Measurements from ENCODE around the gene TBC1D22A. TPM values are rescaled to one million over a fixed set of nuclear protein-coding genes. Genes with fewer than 3 reads are reported as not detected.

Gene TBC1D22A
- total RNA-seq, 4 donors from 2014 or later = 10.8 to 32.2 (median 22.3) TPM

DNA sequence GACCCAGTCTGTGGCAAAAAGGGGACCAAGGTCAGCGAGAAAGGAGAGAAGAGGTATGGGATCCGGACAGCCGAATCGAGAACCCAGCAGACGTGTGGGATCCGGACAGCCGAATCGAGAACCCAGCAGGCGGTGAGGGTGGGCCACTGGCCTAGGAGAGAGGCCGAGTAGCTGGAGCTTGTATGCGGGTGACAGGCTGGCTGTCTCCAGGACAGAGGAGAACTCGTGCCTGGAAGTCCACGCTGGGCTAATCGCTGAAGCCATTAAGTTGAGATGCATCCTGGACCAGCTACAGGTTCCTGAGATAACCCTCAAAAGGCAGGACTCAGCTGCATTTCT is 30.4 kb upstream of the TBC1D22A start:
- TF ChIP-seq, protein P1, sequence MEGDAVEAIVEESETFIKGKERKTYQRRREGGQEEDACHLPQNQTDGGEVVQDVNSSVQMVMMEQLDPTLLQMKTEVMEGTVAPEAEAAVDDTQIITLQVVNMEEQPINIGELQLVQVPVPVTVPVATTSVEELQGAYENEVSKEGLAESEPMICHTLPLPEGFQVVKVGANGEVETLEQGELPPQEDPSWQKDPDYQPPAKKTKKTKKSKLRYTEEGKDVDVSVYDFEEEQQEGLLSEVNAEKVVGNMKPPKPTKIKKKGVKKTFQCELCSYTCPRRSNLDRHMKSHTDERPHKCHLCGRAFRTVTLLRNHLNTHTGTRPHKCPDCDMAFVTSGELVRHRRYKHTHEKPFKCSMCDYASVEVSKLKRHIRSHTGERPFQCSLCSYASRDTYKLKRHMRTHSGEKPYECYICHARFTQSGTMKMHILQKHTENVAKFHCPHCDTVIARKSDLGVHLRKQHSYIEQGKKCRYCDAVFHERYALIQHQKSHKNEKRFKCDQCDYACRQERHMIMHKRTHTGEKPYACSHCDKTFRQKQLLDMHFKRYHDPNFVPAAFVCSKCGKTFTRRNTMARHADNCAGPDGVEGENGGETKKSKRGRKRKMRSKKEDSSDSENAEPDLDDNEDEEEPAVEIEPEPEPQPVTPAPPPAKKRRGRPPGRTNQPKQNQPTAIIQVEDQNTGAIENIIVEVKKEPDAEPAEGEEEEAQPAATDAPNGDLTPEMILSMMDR (IDR thresholded peaks at IDR 0.05; ENCODE audit: low read depth) = no peak

DNA sequence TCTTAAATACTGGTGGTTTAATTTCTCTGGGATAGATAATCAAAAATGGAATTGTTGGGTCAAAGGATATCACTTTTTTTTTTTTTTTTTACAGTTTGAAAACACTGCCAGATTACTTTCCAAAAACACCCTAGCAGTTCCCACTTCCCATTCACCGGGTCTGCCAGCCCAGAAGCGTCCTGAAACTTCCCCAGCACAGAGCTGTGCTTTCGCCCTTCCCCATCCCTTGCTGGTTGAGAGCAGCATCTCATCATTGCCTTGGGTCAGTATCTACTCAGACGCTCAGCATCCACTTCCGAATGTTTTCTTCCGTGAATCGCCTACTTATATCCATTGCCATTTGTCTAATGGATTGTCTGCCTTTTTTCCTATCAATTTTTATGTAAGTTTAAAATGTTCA is 29.9 kb upstream of the TBC1D22A start:
- TF ChIP-seq, protein P1 (IDR thresholded peaks at IDR 0.05; ENCODE audit: low read depth) = no peak

DNA sequence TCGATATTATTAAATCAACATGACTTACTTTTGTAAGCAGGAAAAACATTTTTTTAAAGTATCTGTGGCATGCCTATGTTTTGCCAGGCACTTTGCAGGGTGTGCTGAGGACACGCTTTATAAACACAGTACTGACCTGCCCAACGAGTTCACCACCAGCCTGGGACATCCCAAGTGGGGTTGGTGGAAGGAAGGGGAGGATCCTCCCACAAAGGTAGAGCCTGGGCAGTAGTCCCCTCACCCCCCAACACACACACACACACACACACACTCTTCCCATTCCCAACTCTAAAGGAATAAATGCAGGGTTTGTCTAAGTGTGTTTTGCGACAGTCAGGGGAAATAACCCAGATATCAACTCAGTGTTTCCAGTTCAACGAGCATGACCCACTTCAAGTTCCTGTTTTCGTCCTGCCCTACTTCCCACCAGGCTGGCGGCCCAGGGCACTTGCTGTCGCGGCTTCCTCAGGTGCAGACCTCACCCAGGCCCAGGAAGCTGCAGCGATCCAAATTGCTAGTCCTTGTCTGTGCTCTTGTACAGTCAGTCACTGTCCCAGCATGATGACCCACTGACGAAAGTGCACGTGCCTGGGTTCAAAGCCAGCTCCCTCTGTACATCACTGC is 27.5 kb upstream of the TBC1D22A start:
- TF ChIP-seq, protein P1 (IDR thresholded peaks at IDR 0.05; ENCODE audit: low read depth) = no peak

DNA sequence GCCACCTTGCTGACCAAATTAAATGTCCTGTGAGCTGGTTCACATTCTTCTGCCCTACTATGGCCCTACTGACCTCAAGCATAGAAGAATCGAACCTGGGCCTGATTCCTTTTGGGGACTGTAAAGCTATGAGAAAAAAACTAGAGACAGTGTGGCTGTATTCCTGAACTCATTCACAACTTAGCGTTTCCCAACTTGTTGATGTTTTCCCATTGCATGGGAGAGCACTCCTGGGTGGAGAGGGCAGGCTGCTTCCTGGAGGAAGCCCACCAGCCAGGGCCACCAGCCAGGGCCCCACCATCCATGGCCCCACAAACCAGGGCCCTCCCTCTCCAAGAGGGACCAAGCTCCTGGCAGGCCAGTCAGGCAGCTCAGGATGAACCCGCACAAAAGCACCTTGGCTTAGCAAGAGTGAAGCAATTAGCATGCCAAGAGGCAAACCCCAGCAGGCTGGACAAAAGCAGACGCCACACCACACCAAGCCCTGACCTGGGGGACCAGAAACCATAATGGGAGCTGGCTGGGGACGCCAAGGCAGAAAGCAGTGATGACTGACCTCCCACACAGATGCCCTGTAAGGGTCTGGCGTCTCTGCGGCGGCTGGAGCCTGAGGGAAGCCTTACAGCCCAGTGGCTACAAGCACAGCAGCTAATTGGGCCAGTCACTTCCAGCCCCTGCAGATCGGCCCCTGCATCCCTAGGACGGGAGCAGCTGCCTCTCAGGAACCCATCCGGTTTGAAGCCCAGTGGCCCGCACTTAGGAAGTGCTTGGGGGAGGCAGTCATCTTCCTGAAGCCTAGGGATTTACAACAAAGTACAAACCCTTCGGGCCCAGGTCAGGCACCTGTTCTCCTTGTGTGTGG is 26.5 kb upstream of the TBC1D22A start:
- TF ChIP-seq, protein P1 (IDR thresholded peaks at IDR 0.05; ENCODE audit: low read depth) = no peak

DNA sequence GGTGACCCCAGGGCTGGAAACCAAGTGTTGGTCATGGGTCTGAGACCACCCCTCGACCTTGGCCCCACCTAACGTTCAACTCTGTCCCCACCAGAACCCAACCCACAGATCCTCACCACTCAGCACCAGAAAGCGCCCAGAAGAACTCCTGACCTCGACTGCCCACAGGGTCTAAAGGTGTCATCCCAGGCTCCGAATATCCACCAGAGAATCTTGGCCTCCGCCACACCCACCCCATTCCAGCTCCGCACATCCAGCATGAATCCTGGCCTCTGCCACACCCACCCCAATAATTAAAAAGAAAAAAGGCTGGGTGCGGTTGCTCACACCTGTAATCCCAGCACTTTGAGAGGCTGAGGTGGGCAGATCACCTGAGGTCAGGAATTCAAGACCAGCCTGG is 25.7 kb upstream of the TBC1D22A start:
- TF ChIP-seq, protein P1 (IDR thresholded peaks at IDR 0.05; ENCODE audit: low read depth) = no peak

DNA sequence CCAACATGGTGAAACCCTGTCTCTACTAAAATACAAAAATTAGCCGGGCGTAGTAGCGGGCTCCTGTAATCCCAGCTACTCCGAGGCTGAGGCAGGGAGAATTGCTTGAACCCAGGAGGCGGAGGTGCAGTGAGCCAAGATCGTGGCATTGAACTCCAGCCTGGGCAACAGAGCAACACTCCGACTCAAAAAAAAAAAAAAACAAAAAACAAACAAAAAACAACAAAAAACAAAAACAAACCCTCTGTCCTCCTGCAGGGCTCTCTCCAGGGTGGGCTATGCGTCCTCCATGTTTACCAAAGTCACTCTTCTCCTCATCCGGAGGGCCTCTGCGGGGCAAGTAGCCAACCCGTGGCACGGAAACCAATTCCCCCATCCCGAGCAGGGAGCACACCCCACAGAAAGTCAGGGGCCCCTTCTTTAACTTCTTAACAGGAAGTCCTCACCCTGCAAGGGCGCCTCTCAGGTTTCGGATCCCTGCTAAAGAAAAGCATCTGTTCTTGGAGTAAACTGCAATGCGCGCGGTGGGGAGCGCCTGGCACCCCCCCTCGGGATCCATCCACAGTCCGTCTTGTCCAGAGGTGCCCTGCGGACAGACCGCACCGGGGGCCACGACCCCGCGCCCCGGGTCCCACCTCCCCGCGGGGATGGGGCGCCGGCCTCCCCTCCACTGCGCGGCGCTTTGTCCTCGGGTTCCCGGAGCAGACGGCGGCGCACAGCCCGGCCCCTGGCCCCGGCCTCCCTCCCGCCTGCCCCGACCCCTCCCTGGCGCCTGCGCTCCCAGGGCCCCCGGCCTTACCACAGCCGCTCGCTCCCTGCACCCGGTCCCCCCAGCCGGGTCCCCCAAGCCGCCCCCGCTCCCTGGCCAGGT is 25.1 kb upstream of the TBC1D22A start:
- TF ChIP-seq, protein P1 (IDR thresholded peaks at IDR 0.05; ENCODE audit: low read depth) = no peak
